Astrocyte of the hippocampus (primary cell): ENCODE results near the gene MRPL24.
"Not testable (repeated sequence)": the region's sequence is repeated elsewhere in the genome, so short reads cannot be mapped to it uniquely, and the experiment has no call there.

Experiments used
- DNase-seq: peaks from one replicate; pipeline ENCODE4 v3.0.0; 2011; ENCODE audit warnings: low read depth, low spot score

Gene MRPL24

GRCh38 chr1:156740741-156741480 is at the start of gene MRPL24:
Gene MRPL24, minus strand, starts transcription at chr1:156741088. Its CDS starts 2,384 bp downstream, at chr1:156738704.
- peak; percentile 99 for DNase-seq

DNA sequence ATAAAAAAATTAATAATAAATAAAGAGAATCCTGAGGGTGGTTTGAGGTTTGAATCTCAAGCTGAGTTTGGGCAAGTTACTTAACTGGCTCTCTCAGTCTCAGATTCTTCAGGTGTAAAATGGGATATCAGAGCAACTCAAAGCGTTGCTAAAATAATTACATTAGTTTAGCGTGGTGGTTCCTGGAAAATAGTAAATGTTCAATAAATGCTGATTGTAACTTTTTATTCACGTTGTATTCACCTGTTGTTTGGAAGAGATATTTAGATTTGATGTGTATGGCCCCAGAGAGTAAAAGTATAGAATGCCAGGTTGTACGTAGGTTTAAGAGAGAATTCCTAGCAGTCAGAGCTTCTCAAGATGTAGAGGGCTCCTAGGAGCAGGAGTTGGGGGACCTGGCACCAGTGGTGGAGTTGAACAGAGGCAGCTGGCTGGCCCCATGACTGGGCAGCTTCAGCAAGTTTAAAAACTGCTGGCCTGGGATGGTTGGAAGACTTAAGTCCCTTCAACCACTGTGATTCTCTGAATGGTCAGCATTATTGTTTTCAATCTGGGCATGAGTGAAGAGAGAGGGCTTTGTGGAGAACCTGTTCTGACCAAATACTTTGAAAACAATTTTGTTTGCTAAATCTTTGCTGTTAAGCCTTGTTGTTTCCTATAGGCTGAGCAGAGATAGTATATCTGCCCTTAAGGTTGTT is 48.9 kb upstream of the MRPL24 start:
- no peak for DNase-seq

DNA sequence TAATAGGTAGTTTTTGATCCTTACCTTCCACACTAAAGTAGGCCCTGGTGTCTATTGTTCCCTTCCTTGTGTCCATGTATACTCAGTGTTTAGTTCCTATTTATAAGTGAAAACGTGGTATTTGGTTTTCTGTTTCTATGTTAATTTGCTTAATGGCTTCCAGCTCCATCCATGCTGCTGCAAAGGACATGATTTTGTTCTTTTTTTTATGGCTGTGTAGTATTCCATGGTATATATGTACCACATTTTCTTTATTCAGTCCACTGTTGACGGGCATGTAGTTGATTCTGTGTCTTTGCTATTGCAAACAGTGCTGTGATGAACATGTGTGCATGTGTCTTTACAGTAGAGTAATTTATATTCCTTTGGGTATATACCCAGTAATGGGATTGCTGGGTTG is 47.2 kb upstream of the MRPL24 start:
- no peak for DNase-seq

DNA sequence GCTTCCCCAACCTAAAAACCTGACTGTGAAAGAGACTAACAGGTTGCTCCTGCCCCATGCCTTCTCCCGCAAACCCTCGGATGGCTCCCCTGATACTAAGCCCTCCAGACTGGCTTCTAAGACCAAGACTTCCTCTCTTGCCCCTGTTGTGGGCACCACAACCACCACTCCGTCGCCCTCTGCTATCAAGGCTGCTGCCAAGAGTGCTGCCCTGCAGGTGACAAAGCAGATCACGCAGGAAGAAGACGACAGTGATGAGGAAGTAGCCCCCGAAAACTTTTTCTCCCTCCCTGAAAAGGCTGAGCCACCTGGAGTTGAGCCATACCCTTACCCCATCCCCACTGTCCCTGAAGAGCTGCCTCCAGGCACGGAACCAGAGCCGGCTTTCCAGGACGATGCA is 45.8 kb upstream of the MRPL24 start:
- no peak for DNase-seq

DNA sequence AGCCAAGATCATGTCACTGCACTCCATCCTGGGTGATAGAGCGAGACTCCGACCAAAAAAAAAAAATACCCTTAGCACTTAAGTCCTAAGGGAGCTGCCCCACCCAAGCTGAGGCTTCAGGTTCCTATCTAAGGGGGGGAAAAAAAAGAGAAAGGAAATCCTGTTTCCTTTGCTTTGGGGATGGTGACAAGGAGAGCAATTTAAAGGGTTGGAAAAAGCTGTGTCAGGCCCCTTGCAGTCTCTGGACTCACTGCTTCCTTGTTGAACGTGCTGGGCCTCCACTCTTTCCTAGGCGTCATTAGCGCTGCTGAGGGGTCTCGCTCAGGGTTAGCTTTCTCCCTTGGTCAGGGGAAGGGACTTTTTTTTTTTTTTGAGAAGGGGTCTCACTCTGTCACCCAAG is 44.6 kb upstream of the MRPL24 start:
- no peak for DNase-seq

GRCh38 chr1:156781585-156782186 is 40.8 kb upstream of the MRPL24 start:
- no peak for DNase-seq

GRCh38 chr1:156777573-156777972 is 36.7 kb upstream of the MRPL24 start:
- no peak for DNase-seq

DNA sequence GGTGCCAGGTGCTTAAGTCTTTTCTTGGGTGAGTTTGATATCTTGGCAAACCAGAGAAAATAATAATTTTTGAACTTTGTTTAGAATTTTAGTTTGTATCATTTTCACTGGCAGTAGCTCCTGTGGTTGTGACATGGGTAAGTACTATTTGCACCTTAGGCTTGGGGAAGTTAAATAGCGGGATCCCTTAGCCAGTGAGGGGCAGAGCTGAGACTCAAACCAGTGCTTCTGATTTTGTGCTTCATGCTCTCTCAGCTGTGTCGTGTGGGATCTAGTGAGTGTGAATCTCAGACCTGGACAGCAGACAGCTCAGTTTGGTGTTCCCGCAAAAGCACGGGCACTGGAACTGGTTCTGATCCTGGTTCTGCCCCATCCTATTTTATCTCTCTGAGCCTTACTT is 36.1 kb upstream of the MRPL24 start:
- no peak for DNase-seq

- DNase-seq = no peak
Measured at GRCh38 chr1:156775799-156776198, 34.9 kb upstream of the MRPL24 start.

DNA sequence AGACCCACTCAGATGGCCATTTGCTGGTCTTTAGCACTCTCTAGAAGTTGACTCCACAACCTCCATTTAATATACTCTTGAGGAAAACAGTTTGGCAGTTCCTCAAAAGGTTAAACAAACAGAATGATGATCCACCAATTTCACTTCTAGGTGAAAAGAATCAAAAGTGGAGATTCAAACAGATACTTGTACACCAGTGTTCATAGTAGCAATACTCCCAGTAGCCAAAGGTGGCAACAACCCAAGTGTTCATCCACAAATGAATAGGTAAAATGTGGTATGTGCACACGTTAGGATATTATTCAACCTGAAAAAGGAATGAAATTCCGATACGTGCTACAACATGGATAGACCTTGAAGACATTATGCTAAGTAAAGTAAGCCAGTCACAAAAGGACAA is 32.7 kb upstream of the MRPL24 start:
- DNase-seq = no peak

DNA sequence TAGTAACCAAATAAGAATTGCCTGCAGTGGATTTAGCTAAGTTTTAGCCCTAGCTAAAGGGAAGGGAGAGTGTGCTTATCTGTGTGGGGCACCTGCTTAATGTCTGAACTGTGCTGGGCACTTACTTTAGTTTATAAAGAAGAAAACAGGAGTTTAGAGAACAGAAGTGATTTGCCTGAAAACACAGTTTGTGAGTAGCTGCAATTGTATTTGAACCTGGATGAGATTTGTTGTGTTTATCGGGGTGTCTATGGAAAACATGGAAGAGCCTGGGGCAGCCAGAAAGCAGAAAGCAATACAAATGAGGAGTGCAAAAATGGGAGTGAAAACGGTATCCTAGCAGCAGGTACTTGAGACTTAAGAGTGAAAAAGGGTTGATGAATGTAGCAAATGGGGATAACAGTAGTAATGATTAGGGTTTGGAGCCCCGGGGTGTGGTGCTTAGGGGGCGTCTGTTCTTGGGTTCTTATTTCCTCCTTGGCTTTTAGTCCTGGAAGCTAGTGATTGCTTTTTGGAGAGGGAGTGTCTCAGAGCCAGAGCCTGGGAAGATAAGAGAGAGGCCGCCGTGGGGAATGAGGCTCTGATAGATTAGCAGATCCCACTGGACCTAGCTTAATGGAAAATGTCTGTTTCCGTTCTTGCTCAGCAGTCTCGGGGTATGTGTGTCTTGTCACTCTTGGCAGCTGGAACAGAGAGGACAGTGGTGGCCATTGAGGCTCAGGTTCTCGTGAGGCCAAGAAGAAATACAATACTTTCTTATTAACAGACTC is 32.0 kb upstream of the MRPL24 start:
- DNase-seq = no peak

GRCh38 chr1:156772222-156772621 is 31.3 kb upstream of the MRPL24 start:
- no peak for DNase-seq

GRCh38 chr1:156768610-156769295 is 27.9 kb upstream of the MRPL24 start:
- no peak for DNase-seq

DNA sequence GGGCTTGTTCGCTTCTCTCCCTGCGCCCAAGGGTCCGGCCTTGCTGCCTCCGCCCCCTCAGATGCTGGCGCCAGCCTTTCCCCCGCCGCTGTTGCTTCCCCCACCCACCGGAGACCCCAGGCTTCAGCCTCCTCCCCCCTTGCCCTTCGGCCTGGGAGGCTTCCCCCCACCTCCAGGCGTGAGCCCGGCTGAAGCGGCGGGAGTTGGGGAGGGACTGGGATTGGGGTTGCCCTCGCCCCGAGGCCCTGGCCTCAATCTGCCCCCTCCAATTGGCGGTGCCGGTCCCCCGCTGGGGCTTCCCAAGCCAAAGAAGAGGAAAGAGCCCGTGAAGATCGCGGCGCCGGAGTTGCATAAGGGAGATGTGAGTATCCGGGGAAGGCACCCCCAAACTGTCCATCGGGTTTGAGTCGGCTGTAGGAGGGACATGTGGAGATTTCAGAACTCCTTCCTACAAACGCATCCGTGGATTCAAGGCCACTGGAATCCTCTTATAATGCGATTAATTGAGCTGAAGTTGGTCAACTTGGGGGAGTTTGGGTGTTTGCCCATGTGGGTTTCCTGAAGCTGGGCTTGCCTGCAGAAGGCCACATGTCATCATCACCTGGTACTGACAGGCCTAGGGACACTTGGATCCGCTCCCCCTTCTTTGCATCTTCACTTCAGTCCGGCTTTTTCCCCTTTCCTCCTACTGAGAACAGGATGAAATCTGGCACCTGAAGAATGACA is 27.2 kb upstream of the MRPL24 start:
- DNase-seq = peak; percentile 18

GRCh38 chr1:156767101-156767878 is 26.4 kb upstream of the MRPL24 start, which contains the start of gene PRCC:
Gene PRCC, plus strand, starts transcription at chr1:156767535. Its CDS starts 237 bp downstream, at chr1:156767772.
- DNase-seq = peak; percentile 100

DNA sequence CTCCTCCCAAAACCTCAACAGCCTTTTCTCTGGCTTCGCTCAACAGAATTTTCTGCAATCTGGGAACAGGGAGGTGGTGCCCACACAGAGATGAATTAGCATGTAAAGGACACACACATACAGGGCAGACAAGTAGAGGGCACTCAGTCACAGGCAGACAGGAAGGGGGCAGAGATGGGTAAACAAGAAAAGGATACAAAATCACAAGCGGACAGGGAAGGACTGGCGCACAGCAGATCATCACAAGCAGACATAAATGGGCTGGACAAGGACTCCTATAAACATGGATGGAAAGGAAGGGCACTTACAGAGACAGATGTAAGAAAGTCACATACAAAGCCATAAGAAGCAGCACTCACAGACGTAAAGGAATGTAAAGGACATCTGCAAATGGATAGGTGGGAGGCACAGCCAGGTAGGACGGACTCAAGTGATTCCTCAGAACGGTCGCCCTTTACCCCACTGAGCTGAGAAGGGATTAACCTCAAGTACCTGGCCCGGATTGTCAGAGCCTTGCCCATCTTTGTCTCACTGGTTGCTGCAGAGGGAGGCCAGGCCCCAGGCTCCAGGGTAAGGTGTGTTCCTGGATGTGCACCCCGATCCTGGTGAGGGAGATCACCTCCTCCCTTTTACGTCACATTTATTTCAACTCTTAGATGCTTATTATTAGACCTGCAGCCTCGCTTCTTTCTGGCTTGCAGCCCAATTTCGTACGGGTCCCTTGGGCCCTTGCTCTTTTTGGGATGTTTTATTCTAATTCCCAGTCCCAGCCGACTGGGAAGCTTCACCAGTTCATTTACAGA is 25.6 kb upstream of the MRPL24 start:
- DNase-seq = peak; percentile 25

DNA sequence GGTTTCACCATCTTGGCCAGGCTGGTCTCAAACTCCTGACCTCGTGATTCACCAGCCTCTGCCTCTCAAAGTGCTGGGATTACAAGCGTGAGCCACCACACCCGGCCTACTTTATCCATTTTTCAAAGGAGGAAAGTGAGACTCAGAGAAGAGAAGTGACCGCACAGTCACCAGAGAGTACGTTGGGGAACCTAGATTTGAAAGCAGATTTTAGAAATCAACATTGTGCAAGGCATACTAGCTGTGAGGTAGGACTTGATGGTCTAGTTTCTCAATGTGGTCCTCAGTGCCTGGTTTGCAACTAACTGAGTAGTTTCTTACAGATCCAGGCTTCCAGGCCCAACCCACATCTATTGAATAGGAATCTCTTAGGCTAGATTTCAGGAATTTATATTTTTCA is 24.8 kb upstream of the MRPL24 start:
- DNase-seq = no peak

- DNase-seq = not testable (repeated sequence)
Measured at GRCh38 chr1:156765136-156765535, 24.2 kb upstream of the MRPL24 start.

DNA sequence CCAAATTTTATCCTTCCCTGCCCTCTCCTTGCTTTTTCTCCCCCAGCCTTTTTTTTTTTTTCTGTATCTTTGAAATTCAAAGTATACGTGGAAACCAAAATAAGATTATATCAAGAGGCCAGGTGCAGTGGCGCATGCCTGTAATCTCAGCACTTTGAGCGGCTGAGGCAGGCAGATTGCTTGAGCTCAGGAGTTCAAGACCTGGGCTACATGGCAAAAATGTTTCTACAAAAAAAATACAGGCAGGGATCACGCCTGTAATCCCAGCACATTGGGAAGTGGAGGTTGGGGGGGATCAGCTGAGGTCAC is 19.9 kb upstream of the MRPL24 start:
- no peak for DNase-seq
